NCI-H2107 treated with DMSO at 0.1 percent for 48 hours (cell line): ENCODE data around the gene FOLR2.
"Not testable (repeated sequence)": the region's sequence is repeated elsewhere in the genome, so short reads cannot be mapped to it uniquely, and the experiment has no call there.

Experiments used
- DNase-seq: peaks from one replicate; lab custom pipeline; 2025; ENCODE audit not compliant: unreplicated experiment; lab: John Stamatoyannopoulos, UW

The FOLR2 gene

GRCh38 chr11:72216638-72217037, at the start of gene FOLR2:
FOLR2 (plus strand) TSS chr11:72216794; CDS start chr11:72218585, 1,791 bp downstream.
- no peak for DNase-seq

GRCh38 chr11:72169046-72169555, 47.5 kb upstream of the FOLR2 start:
- not testable (repeated sequence) for DNase-seq

- not testable (repeated sequence) for DNase-seq
Measured at GRCh38 chr11:72169754-72170153, 46.8 kb upstream of the FOLR2 start.

GRCh38 chr11:72172043-72172442, 44.6 kb upstream of the FOLR2 start:
- DNase-seq: not testable (repeated sequence)

- DNase-seq: no peak
Measured at GRCh38 chr11:72173291-72173690, 43.3 kb upstream of the FOLR2 start.

- DNase-seq: no peak
Measured at GRCh38 chr11:72174302-72175070, 42.1 kb upstream of the FOLR2 start.

GRCh38 chr11:72177656-72178055, 38.9 kb upstream of the FOLR2 start:
- DNase-seq: no peak

- no peak for DNase-seq
Measured at GRCh38 chr11:72179049-72179803, 37.4 kb upstream of the FOLR2 start.

- no peak for DNase-seq
Measured at GRCh38 chr11:72179804-72180396, 36.7 kb upstream of the FOLR2 start.

- DNase-seq: not testable (repeated sequence)
Measured at GRCh38 chr11:72180892-72181552, 35.6 kb upstream of the FOLR2 start.

GRCh38 chr11:72181553-72181958, 35.0 kb upstream of the FOLR2 start:
- not testable (repeated sequence) for DNase-seq

GRCh38 chr11:72188267-72188666, 28.3 kb upstream of the FOLR2 start:
- no peak for DNase-seq

GRCh38 chr11:72189455-72190250, 26.9 kb upstream of the FOLR2 start:
- peak; percentile 89 for DNase-seq

GRCh38 chr11:72190631-72191071, 25.9 kb upstream of the FOLR2 start:
- DNase-seq: no peak

- DNase-seq: no peak
Measured at GRCh38 chr11:72191961-72192381, 24.6 kb upstream of the FOLR2 start, which contains the start of gene FOLR1. FOLR1 (plus strand) TSS chr11:72192140; CDS start chr11:72192174, 34 bp downstream.

- no peak for DNase-seq
Measured at GRCh38 chr11:72195518-72196270, 20.9 kb upstream of the FOLR2 start.

GRCh38 chr11:72201445-72201844, 15.1 kb upstream of the FOLR2 start:
- not testable (repeated sequence) for DNase-seq

- DNase-seq: no peak
Measured at GRCh38 chr11:72202571-72202970, 14.0 kb upstream of the FOLR2 start.

GRCh38 chr11:72203163-72203562, 13.4 kb upstream of the FOLR2 start:
- DNase-seq: no peak
